Natural killer cell (primary cell): ENCODE measurements around the gene ENDOV. TPM values are rescaled to one million over a fixed set of nuclear protein-coding genes. Genes with fewer than 3 reads are reported as not detected.

Experiments
- ATAC-seq, 3 donors: fragments of 150-1000 bp in 2 of 3; fragments of 200-7000 bp in 1 of 3; cut with Tn5 transposase; 1 replicate in 1 of 3; 2 replicates in 2 of 3; pipeline ENCODE4 v1.10.0; 2021; ENCODE audit warnings: mild to moderate bottlenecking in 2 of 3, moderate library complexity in 2 of 3
- DNase-seq, 2 donors: peaks; one replicate each; pipeline versions ENCODE4 v3.0.0 to v3.0.0-alpha.2; 2013 to 2021; ENCODE audit warnings: mixed read lengths in 1 of 2
- H3K27ac ChIP-seq: one replicate; pipeline ENCODE4 v1.5.1; 2013; ENCODE audit warnings: mild to moderate bottlenecking, low read length
- H3K27me3 ChIP-seq: one replicate; pipeline ENCODE4 v1.6.1; 2013; ENCODE audit warnings: low read length; ENCODE audit not compliant: control insufficient read depth, insufficient read depth
- H3K36me3 ChIP-seq: one replicate; pipeline ENCODE4 v1.6.1; 2013; ENCODE audit warnings: low read length; ENCODE audit not compliant: control insufficient read depth, insufficient read depth
- H3K4me1 ChIP-seq: one replicate; pipeline ENCODE4 v1.6.1; 2013; ENCODE audit warnings: low read length; ENCODE audit not compliant: control insufficient read depth, insufficient read depth
- H3K4me3 ChIP-seq: one replicate; pipeline ENCODE4 v1.5.1; 2013; ENCODE audit warnings: low read length
- H3K9me3 ChIP-seq: one replicate; pipeline ENCODE4 v1.6.1; 2013; ENCODE audit warnings: low read length; ENCODE audit not compliant: control insufficient read depth, insufficient read depth
- H3K27ac Mint-ChIP-seq, 2 donors: one replicate each; pipeline ENCODE4 v1.8.0; 2022; ENCODE audit warnings: mild to moderate bottlenecking in 2 of 2, mixed read lengths in 2 of 2, moderate library complexity in 1 of 2
- H3K27me3 Mint-ChIP-seq, 2 donors: one replicate each; pipeline ENCODE4 v1.8.0; 2022; ENCODE audit warnings: low read depth in 2 of 2, mixed read lengths in 2 of 2
- H3K36me3 Mint-ChIP-seq: one replicate; pipeline ENCODE4 v1.8.0; 2022; ENCODE audit warnings: mixed read lengths
- H3K4me1 Mint-ChIP-seq, 2 donors: one replicate each; pipeline ENCODE4 v1.8.0; 2022; ENCODE audit warnings: mixed read lengths in 2 of 2
- H3K4me3 Mint-ChIP-seq: one replicate; pipeline ENCODE4 v1.8.0; 2022; ENCODE audit warnings: mild to moderate bottlenecking, moderate library complexity, mixed read lengths
- H3K9me3 Mint-ChIP-seq, 2 donors: one replicate each; pipeline ENCODE4 v1.8.0; 2022; ENCODE audit warnings: mixed read lengths in 2 of 2
- CTCF ChIP-seq: fragments of 200-600 bp; IDR thresholded peaks from one replicate; pipeline ENCODE4 v1.8.0; 2022; ENCODE audit warnings: antibody characterized with exemption
- WGBS: methylation state at CpG from one replicate; pipeline ENCODE4 v1.1.7; 2013; ENCODE audit warnings: missing lambda C conversion rate; ENCODE audit not compliant: insufficient coverage; 5-methylcytosine and 5-hydroxymethylcytosine counted together
- intact Hi-C: fragments of 100-400 bp; cut with micrococcal nuclease; formaldehyde crosslinking; loops from one replicate; pipeline ENCODE4 v1.14.2; 2022
- total RNA-seq, 4 donors: library from RNA; stranded (reverse); fragments of 120-200 nt in 1 of 4; gene quantifications; one replicate each; pipeline versions ENCODE4 v1.2.3 to v1.2.4, GENCODE V29; 2013 to 2022

ENDOV gene
- total RNA-seq, 3 donors from 2014 or later (not counting 1 experiment from before 2014, with no cell fraction given): 17.7 to 24.9 (median 18.8) TPM

DNA sequence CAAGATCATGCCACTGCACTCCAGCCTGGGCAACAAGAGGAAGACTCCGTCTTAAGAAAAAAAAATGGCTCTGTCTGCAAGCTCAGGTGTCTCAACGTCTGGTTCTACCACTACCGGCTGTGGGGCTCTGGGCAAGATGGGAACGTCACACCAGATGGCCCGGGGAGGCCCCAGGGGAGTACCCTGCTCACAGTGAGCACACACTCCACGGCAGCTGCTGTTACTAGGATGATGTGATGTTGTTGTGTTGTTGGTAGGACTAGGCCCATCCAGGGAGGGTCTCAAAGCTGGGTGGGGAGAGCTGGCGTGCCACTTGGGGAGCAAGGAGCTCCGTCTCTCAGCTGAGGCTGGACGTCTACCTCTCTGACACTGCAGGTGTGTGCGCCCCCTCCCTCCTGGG is 70.9 kb downstream of the ENDOV start:
- DNase-seq: no peak
- Histone ChIP-seq H3K36me3 (no peaks in the 10 kb centered on the region), H3K27ac (no peak overlapping the region), H3K27me3 (peaks cover 16% of the 10 kb centered on the region), H3K4me3 (no peak overlapping the region), H3K4me1 (no peaks in the 10 kb centered on the region), H3K9me3 (no peaks in the 10 kb centered on the region)
- WGBS: 65% methylated on average over 10 of the region's 10 CpGs
- H3K27ac Mint-ChIP-seq: no peak overlapping the region
- H3K4me3 Mint-ChIP-seq: no peak overlapping the region
- no peak for TF ChIP-seq CTCF
- no peaks in the 10 kb centered on the region for H3K4me1 Mint-ChIP-seq
- no peaks in the 10 kb centered on the region for H3K36me3 Mint-ChIP-seq
- intact Hi-C loops: no loop called here
- H3K27me3 Mint-ChIP-seq: peaks cover 24 to 36% of the 10 kb centered on the region in 2 donors
- H3K9me3 Mint-ChIP-seq: no peaks in the 10 kb centered on the region
- ATAC-seq: no peak

DNA sequence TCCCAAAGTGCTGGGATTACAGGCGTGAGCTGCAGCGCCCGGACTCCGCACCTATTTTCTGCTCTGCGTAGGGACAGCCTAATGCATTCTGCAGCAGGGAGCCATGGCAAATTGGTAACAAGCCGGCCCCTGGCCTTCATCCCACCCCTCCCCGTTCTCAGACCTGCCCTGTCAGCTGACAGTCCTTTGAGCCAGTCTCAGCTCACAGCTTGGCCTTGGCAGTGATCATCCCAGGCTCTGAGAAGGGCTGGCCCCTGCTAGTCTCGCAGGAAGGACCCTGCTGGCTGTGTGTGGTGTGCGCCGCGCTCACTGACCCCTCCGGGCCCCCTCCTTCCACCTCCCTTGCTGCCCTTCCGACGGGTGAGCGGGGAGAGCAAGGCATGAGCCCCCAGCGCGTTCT is 71.7 kb downstream of the ENDOV start:
- Mint-ChIP-seq H3K27me3 (peaks cover 16 to 33% of the 10 kb centered on the region in 2 donors), H3K4me3 (no peak overlapping the region), H3K36me3 (no peaks in the 10 kb centered on the region), H3K4me1 (no peaks in the 10 kb centered on the region), H3K27ac (no peak overlapping the region), H3K9me3 (no peaks in the 10 kb centered on the region)
- Histone ChIP-seq H3K4me3 (no peak overlapping the region), H3K36me3 (no peaks in the 10 kb centered on the region), H3K27me3 (peaks cover 14% of the 10 kb centered on the region), H3K4me1 (no peaks in the 10 kb centered on the region), H3K27ac (no peak overlapping the region), H3K9me3 (no peaks in the 10 kb centered on the region)
- no peak for ATAC-seq
- WGBS: 39% methylated on average over 17 of the region's 17 CpGs
- DNase-seq: no peak
- TF ChIP-seq CTCF: no peak
- intact Hi-C loops: no loop called here

DNA sequence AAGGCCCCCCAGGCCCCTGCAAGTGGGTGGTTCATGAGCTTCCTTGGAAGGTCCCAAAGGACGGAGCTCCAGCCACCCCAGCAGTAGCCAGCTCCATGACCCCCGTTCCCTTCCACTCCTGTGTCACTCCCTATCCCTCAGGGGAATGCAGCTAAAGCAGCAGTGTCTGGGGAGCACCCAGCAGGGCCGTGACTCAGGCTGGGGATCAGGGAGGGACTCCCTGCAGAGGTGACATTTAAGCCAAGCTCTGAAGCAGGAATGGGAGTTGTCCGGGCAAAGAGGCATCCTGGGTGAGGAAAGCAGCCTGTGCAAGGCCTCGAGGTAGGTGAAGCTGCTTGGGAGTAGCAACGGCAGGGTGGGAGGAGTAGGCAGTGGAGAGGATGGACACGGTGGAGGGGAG is 72.5 kb downstream of the ENDOV start:
- WGBS: 63% methylated on average over 7 of the region's 7 CpGs
- Histone ChIP-seq H3K27me3 (peaks cover 9% of the 10 kb centered on the region), H3K36me3 (no peaks in the 10 kb centered on the region), H3K27ac (no peak overlapping the region), H3K4me3 (no peak overlapping the region), H3K4me1 (no peaks in the 10 kb centered on the region), H3K9me3 (no peaks in the 10 kb centered on the region)
- Mint-ChIP-seq H3K9me3 (no peaks in the 10 kb centered on the region), H3K36me3 (no peaks in the 10 kb centered on the region), H3K27ac (no peak overlapping the region), H3K27me3 (peaks cover 8 to 30% of the 10 kb centered on the region in 2 donors), H3K4me3 (no peak overlapping the region), H3K4me1 (no peaks in the 10 kb centered on the region)
- ATAC-seq (no peak), DNase-seq (no peak)
- intact Hi-C loops: no loop called here
- TF ChIP-seq CTCF: no peak

Other genes with a start within 250 kb of the ENDOV start
- gene CARD14, start 245.1 kb upstream of the ENDOV start, total RNA-seq: under 1 TPM in 2 of 3 donors, not detected in 1; 0.12 to 0.38 TPM
- gene SGSH, start 194.8 kb upstream of the ENDOV start, total RNA-seq: 10 to 100 TPM; 73.4 to 96.5 (median 74.1) TPM
- 10 to 100 TPM; 33.9 to 37.6 (median 35.8) TPM for gene SLC26A11, start 194.7 kb upstream of the ENDOV start, total RNA-seq
- 1,000 to 10,000 TPM in 2 of 3 donors, 100 to 1,000 TPM in 1; 929 to 1,120 (median 1,060) TPM for gene RNF213, start 154.3 kb upstream of the ENDOV start, total RNA-seq
- gene NPTX1, start 61.4 kb downstream of the ENDOV start, total RNA-seq: 1 to 10 TPM; 1.0 to 2.2 (median 2.2) TPM
- 10 to 100 TPM; 49.2 to 63.6 (median 55.4) TPM for gene RPTOR, start 129.7 kb downstream of the ENDOV start, total RNA-seq